Epithelial cell of esophagus (primary cell): ENCODE data around the gene RGMB.

Experiments used
- DNase-seq: peaks from one replicate; pipeline ENCODE4 v3.0.0; 2010; ENCODE audit warnings: low read depth
- H3K4me3 ChIP-seq: 2 replicates; pipeline ENCODE4 v1.5.1; 2011; ENCODE audit warnings: mild to moderate bottlenecking, low read length, control low read depth
- TF ChIP-seq, protein P1 (sequence below): IDR thresholded peaks from 2 replicates; pipeline ENCODE4 v1.5.1; 2011; ENCODE audit warnings: low read depth, mild to moderate bottlenecking, low read length, control low read depth, inconsistent platforms; ENCODE audit not compliant: insufficient read depth; ENCODE audit errors: missing control alignments

RGMB gene

GRCh38 chr5:98805070-98805469 lies 31.6 kb downstream of the RGMB start:
- DNase-seq = no peak
- TF ChIP-seq, protein P1, sequence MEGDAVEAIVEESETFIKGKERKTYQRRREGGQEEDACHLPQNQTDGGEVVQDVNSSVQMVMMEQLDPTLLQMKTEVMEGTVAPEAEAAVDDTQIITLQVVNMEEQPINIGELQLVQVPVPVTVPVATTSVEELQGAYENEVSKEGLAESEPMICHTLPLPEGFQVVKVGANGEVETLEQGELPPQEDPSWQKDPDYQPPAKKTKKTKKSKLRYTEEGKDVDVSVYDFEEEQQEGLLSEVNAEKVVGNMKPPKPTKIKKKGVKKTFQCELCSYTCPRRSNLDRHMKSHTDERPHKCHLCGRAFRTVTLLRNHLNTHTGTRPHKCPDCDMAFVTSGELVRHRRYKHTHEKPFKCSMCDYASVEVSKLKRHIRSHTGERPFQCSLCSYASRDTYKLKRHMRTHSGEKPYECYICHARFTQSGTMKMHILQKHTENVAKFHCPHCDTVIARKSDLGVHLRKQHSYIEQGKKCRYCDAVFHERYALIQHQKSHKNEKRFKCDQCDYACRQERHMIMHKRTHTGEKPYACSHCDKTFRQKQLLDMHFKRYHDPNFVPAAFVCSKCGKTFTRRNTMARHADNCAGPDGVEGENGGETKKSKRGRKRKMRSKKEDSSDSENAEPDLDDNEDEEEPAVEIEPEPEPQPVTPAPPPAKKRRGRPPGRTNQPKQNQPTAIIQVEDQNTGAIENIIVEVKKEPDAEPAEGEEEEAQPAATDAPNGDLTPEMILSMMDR = no peak
- no peak overlapping the region for H3K4me3 ChIP-seq

DNA sequence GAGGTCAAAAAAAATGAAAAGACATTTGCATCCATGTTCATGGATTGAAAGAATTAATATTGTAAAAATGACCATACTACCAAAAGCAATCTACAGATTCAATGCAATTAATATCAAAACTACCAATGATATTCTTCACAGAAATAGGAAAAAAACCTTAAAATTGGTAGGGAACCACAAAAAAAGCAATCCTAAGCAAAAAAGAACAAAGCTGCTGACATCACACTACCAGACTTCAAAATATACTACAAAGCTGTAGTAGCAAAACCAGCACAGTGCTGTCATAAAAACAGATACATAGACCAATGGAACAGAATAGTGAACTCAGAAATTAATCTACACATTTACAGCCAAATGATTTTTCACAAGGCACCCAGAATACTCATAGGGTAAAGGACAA lies 34.3 kb downstream of the RGMB start:
- TF ChIP-seq, protein P1 = no peak
- H3K4me3 ChIP-seq = no peak overlapping the region
- DNase-seq = no peak

DNA sequence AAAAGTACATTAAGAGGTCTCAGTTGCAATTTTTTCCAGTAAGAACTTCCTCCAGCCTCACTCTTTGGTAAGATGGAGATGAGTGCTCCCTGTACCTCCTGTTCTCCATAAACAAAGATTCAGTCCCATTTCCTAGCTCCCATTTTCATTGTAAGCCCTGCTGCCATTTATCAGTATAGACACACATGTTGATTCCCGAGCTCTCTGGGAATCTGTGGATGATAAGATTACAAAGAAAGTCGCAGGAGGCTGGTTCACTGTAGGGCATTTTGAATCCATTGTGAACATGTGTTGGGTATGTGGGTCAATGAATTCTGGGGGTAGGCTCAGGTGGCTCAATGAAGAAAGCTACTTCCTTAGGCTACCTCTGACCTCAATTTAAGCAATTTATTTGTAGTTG lies 36.7 kb downstream of the RGMB start:
- no peak for DNase-seq
- TF ChIP-seq, protein P1 = no peak
- no peak overlapping the region for H3K4me3 ChIP-seq

DNA sequence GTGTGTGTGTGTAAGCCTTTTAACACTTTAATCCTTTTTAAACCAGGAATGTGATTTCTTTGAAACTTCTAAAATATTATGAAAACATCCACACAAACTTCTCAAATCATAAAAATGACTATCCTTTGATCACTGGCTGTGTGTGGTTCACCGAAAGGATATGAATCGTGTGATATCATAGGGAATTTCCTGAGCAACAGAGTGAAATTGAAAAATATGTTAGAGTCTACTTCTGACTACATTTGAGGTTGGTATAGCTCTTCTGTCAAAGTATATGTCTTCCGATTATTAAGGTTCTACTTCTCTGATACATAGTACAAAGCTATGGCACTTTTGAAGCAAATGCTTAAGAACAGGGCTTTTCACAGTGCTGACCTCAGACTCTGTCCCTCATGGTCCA lies 40.3 kb downstream of the RGMB start:
- no peak for DNase-seq
- no peak overlapping the region for H3K4me3 ChIP-seq
- TF ChIP-seq, protein P1 = no peak

DNA sequence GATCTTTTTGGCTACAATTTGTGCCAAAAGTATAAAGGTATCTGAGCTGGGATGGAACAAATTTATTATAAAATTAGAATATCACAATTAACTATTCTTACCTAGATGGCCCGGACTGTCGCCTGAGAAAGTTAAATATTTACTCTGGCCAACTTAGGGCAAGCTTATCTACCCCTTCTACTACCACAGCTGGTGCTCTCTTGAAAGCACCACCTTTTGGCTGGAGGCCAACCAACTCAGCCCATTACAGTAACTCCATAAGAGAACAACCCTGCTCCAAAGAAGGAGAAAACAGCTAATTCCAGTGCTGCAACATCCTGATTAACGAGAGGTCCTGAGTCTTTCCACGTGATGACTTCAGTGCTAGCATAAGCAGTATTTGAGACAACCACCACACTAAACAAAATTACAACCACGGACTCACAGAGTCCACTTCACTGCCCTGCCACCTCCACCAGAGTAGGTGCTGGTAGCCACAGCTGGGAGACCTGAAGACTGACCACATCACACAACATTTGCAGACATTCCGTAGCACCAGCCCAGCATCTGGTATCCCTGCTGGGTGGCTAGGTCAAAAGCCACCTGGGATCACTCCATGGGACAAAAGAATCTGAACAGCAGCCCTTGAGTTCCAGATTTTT lies 43.2 kb downstream of the RGMB start:
- DNase-seq = no peak
- TF ChIP-seq, protein P1 = no peak
- no peak overlapping the region for H3K4me3 ChIP-seq

DNA sequence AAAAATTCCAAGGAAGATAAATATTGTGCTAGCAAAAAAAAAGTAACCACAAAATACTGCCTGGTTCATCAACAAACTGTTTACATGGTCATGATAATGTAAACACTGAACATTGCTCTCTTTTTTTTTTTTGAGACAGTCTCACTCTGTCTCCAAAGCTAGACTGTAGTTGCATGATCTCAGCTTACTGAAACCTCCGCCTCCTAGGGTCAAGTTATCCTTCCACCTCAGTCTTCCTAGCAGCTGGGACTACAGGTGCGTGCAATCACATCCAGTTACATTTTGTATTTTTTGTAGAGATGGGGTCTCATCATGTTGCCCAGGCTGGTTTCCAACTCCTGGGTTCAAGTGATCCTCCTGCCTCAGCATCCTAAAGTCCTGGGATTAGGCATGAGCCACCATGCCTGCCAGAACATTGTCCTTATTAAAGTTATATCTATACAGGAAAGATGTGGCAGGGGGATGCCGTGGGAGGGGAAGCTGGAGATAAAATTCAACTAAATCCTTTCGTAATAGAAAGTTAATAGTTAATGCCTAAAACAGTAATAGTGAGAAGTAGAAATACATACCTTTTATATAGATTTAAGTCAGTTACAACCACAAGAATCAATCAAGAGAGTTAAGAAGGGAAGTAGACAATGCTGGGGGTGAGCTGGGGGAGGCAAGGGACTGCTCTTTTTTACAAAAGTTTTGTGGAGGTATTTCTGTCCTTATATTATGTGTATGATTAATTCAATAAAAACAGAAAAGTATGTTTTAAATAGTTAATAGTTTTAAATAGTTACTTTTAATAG lies 52.3 kb downstream of the RGMB start:
- TF ChIP-seq, protein P1 = no peak
- DNase-seq = no peak
- no peak overlapping the region for H3K4me3 ChIP-seq
